HG02678 (cell line): ENCODE data around the gene BTN3A1.
"Not testable (repeated sequence)": the region's sequence is repeated elsewhere in the genome, so short reads cannot be mapped to it uniquely, and the experiment has no call there.

Experiments used
- ATAC-seq: cut with Tn5 transposase; IDR thresholded peaks from one replicate; pipeline ENCODE4 v1.9.1; 2021; ENCODE audit warnings: mild to moderate bottlenecking, moderate library complexity; ENCODE audit not compliant: unreplicated experiment

BTN3A1 gene

DNA sequence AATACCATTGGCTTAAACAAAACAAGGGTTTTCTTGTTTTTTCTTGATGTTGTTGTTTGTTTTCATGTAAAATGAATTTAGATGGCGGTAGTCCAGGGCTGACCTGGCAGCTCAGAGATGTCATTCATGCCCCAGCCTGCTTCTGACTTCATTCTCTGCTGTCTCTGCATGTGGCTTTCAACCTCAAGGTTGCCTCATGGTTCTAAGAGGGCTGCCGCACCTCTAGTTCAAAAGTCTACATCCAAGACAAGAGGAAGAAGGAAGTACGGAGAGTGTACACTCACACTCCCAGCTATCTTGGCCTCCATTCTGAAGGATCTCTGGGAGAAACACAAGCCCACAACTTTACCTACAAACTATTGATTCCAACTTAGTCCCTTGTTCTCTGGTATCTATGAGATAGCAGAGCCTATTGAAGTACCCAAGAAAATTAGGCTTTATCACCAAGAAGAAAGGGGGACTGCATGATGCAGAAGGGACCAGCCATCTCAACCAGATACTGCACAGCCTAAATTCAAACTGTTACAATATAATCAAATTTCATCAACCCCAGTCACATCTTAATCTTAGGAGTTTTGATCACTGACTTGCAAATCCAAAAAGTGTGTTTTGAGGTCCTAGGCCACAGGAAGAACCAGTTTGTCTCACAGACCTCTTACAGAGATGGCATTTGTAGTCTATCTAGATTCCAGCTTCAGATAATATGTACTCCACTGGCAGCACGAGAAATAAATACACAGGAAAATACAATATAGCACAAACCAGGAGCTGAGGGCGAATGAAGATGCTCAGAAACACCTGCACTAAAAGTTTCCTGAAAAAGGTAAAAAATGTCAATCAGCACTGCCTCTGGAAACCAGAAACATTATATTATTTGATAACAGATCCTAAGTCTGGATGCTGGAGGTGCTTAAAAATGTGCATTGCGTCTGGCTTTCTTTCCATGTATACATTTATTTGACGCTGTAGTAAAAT, 37.4 kb downstream of the BTN3A1 start:
- ATAC-seq, result no peak

DNA sequence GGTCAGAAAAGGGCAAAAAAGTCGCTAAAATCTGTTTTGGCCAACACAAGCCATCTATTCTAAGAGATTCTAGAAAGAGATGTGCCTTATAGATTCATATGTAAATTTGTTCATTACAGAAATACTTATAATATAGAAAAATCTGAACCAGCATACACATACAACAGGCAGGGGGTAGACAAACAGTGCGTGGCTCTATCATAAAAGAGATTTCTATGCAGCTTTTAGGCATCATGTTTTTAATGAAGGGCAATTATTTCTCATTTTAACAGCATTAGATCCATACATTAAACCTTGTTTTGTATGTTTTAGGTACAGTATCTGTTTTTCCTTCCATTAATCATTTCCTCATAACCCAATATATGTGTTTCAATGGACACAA, 38.9 kb downstream of the BTN3A1 start:
- ATAC-seq, result no peak

DNA sequence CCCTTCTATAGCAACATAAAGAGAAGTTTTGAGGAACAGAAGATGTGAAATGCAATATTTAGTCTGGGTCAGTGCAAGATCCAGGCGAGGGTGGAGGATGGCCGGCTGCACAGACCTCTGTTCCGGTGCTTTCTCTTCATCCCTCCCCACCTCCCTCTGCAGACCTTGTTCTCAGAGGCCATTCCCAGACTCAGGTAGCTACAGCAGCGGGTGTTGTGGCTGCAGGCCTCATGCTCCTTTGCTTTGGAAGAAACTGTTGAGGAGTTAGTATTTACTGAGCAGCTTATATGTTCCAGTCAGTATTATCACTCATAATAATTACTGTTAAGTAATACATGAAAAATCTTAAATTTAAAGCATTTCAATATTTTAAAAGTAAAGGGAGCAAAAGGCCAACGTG, 39.9 kb downstream of the BTN3A1 start:
- ATAC-seq, result no peak

DNA sequence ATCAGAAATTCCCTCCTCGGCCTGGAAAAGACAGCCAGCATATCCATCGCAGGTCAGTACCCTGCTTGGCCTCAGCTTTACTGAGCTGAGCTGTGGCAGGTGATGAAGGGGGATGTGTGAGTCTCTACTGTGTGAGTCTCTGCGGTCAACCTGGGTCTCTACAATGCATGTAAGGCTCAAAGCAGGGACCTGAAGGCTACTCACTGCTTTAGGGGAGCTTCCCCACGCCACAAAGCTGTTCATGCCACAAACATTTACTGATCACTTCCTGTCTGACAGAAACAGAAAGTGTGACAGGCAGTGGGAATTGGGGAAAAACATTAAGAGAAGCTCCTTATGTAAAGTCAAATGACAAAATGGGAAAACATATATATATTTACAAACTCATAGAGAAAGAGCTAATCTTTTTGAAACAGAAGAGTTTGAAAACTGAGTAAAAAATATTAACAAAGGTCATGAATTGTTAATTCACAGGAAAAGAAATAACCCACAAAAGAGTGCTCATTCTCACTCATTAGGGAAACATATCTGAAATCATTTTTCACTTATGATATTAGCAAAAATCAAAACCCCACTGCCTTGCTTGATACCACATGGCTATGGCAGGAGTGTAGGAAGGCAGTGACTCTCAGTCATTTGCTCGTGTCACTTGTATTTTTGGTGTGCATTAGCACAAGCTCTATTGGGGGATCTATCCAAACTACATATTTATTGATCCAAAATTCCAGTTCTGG, 44.0 kb downstream of the BTN3A1 start:
- ATAC-seq, result peak; percentile 80

DNA sequence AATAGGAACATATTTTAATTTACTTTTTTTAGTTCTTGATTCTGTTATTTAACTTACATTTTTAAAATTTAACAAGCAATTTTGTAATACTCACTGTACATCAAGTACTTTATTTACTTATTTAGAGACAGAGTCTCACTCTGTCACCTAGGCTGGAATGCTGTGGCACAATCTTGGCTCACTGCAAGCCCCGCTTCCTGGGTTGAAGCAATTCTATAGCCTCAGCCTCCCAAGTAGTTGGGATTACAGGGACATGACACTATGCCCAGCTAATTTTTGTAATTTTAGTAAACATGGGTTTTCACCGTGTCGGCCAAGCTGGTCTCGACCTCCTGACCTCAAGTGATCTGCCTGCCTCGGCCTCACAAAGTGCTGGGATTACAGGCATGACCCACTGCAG, 45.2 kb downstream of the BTN3A1 start:
- no peak for ATAC-seq

DNA sequence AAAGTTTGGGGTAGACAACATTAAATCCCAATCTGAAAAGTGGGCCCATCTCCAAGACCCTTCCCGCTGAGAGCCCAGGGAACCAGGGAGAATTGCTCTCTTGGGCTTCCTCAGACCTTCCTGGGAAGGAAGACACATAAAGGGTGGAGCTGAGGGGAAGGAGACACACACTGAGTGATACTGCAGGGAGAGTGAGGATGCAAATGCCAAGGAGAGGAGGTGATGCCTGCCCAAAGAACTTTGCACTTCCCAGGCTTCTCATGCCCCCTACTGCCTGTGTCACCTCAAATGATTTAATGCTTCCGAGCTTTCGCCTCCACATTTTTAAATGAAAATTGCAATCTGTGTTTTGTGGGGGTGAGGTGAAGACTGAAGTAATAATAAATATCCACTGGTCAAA, 48.2 kb downstream of the BTN3A1 start:
- ATAC-seq, result no peak

DNA sequence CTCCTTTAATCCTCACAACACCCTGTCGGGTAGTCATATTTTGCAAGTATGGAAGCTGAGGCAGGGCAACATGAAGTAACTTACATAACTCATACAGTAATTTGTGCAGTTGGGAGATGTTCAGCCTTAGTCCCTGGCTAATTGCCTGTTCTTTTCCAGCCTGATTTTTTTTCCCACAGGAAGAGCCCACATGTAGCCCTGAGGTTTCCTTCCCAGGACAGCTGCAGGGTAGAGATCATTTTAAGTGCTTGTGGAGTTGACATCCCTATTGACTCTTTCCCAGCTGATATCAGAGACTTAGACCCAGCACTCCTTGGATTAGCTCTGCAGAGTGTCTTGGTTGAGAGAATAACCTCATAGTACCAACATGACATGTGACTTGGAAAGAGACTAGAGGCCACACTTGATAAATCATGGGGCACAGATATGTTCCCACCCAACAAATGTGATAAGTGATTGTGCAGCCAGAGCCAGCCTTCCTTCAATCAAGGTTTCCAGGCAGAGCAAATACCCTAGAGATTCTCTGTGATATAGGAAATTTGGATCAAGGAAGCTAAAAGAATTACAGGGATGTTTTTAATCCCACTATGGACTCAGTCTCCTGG, 50.7 kb downstream of the BTN3A1 start:
- ATAC-seq, result no peak

DNA sequence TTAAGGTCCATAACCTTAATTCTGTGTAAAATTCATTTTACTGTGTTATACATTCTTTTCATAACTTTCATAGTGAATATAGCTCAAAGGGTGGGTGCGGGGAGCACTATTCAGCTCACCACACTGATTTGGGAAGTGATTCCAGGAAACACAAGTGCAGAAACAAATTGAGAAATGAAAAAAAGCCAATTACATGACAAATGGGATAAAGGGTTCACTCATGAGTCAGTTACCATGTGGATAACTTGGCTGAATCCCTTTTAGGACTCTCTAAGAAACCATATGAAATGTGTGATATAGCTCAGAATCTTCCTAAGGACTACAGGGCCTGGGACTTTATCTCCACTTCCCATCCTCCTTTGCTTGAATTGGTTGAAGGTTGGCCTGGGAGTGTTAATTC, 52.6 kb downstream of the BTN3A1 start:
- no peak for ATAC-seq

DNA sequence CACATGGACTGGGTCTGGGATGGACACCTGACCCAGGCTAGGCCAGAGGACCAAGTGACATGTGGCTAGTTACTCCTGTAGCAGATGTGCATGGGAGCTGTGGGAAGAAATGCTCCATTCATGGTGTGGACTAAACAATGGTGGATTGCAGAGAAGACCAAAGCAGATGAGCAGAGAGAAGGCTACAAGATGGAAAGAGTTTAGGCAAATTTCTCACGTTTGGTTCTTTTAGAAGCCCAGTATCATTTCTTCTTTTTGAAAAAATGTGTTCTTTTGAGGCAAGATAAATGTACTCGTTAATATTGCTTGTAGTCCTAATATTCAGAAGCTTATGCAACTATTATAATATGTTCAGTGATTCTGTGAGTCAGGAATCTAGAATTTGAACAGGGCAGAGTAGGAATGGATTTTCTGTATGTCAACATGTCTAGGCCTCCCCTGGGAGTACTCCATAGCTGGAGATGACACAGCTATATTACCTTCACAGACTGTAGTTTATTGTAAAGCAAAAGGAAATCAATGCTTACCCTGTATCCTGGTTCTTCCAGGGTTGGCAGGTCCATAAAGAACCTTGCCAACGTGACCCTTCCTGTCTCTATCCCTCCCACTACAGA, 53.4 kb downstream of the BTN3A1 start:
- no peak for ATAC-seq

DNA sequence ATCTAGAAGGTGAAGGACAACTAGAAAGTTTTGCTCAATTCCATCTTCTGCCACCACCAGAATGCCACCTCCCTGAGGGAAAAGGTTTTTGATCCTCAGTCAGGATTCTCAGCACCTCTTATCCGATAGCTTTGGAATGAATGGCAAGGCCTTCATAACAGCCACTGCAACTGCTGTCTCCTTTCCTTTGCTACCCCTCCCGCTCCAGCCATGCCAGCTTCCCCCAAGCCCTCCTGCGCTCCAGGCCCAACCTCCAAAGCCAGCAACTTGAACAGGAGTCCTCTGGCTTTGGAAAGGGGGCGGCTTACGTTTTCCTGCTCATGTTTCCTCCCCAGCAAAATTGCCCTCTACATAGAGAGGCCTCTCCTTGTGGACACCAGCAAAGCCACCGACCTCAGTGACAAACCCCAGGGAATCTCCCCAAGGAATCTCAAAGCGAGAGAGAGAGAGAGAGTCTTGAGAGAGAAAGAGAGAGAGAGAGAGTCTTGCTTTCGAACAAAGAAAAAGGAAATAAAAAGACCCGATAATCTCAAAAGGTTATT, 55.3 kb downstream of the BTN3A1 start:
- ATAC-seq, result peak; percentile 29

DNA sequence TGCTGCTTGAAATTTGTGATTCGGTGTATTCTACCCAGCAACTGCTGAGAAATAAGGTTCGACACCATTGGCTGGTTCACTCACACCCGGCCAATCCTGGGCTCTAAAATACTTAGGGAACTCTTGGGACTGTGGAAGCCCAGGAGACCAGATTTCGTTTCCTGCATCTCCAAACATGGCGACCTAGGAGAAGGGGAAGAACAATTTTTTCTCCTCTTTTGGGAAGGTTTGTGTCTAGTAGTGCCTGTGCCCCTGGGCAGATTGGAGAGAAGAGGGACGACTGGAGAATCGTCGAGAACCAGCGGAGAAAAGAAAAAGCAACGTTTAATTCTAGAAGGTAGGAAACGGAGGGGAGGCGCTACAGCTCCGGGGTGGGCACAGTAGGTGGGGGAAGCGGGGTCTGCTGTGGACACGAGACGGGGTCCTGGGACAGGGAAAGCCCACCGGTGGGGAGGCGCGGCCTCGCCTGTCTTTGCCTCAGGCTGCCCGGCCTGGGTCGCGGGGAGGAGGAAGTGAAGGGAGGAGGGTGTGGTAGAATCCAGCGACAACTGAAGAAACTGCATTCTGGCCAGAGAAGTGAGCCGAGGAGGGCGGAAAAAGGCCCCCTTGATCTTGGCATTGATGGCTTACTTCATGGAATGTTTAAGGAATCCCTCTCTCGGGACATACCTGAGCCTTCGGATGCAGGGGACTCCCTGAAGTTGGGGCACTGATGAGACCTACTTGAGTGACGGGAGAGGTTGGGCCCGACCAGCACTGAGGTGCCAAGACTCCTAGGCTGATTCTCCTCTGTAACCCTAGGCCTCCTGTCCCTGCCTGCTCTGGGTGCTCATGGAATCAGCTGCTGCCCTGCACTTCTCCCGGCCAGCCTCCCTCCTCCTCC, 56.0 kb downstream of the BTN3A1 start, which contains the start of gene BTN2A1:
Gene BTN2A1 (plus strand): TSS at position 150 of the 883 bp plus-strand sequence. CDS start 682 bp downstream, at position 832.
- ATAC-seq, result peak; percentile 96

DNA sequence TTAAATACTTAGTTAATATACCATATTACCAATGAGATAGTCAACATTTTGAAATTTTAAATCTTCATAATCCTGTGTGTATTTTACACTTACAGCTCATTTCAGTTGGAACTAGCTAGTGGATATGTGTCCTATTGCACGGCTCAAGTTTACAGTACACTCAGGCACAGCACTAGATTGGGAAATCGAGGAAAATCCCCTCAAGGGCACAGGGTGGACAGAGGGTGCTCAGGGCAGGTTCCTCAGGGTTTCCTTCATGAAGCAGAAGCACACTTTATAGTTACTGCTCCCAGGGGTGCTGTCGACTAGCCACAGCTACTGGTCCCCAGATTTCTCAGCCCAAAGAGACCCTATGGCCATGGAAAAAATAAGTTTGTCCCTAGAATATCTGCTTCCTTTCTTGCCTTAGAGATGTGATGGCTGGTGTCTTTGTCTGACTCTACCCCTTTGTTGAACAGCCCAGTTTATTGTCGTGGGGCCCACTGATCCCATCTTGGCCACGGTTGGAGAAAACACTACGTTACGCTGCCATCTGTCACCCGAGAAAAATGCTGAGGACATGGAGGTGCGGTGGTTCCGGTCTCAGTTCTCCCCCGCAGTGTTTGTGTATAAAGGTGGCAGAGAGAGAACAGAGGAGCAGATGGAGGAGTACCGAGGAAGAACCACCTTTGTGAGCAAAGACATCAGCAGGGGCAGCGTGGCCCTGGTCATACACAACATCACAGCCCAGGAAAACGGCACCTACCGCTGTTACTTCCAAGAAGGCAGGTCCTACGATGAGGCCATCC, 57.1 kb downstream of the BTN3A1 start:
- no peak for ATAC-seq

DNA sequence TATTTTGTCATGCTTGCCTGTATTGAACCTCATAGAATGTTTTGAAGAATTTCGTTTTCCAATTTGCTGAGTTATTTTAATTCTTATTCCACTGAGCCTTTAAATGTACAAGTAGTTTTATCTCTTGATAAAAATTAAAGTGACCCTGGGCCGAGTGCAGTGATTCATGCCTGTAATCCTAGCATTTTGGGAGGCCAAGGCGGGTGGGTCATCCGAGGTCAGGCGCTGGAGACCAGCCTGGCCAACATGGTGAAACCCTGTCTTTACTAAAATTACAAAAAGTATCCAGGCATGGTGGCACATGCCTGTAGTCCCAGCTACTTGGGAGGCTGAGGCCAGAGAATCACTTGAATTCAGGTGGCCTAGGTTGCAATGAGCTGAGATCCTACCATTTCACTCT, 59.3 kb downstream of the BTN3A1 start:
- ATAC-seq, result not testable (repeated sequence)

DNA sequence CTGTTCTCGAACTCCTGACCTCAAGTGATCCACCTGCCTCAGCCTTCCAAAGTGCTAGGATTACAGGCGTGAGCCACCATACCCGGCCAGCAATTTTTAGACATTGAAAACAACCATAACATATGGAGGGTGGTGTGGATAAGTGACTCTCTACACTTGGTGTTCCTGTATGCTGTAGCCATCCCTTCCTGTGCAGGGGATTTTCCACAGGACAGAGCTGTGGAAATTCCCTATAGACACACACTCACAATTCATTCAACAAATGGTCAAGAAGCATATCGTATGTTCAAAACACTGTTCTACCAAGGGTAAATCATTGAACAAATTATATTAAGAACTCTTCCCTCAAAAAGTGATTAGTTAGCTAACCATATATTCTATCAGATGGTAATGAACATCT, 61.9 kb downstream of the BTN3A1 start:
- no peak for ATAC-seq

DNA sequence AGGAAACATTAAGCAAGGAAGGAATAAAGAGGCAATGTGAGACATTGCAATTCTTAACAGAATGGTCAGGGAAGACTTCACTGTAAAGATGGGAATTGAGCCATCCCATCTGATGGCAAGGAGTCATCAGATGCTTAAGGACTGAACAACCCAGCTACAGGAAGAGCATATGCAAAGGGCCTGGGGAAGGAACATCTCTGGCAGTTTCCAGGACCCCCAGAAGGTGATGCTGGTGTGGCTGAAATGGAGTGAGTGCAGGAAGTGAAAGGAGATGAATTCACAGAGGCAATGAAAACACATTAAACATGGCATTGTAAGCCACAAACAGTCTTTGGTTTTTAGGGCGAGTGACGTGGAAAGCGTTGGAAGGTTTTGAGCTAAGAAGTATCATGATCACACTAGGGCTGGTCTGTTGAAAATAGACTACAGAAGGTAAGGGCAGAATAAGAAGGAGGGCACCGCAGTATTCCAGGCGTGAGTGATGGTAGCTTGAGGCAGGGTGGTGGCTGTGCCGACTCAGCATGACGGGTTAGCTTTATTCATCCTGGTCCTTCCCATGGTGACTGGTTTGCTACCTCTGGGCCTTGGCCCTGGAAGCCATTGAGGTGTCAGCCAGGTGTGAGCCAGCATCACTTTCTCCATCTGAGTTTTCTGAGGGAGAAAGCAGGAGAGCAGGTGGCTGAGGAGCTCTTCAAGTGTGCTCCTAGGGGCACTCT, 62.5 kb downstream of the BTN3A1 start:
- ATAC-seq, result no peak
